GM21576 (cell line): ENCODE measurements around the gene CRYGN.

ENCODE experiments used
- ATAC-seq: cut with Tn5 transposase; IDR thresholded peaks from one replicate; pipeline ENCODE4 v1.9.1; 2021; ENCODE audit warnings: mild to moderate bottlenecking, moderate library complexity; ENCODE audit not compliant: unreplicated experiment

Gene CRYGN

GRCh38 chr7:151393031-151393977 lies 46.6 kb downstream of the CRYGN start:
- no peak for ATAC-seq

GRCh38 chr7:151392426-151392825 lies 47.5 kb downstream of the CRYGN start:
- ATAC-seq = no peak

GRCh38 chr7:151392002-151392401 lies 47.9 kb downstream of the CRYGN start:
- ATAC-seq = no peak

GRCh38 chr7:151391358-151391730 lies 48.6 kb downstream of the CRYGN start:
- no peak for ATAC-seq

- no peak for ATAC-seq
Observed at GRCh38 chr7:151390598-151391357, 49.2 kb downstream of the CRYGN start.

- ATAC-seq = no peak
Observed at GRCh38 chr7:151389768-151390597, 50.0 kb downstream of the CRYGN start.

- ATAC-seq = no peak
Observed at GRCh38 chr7:151389096-151389767, 50.7 kb downstream of the CRYGN start.

GRCh38 chr7:151388430-151388829 lies 51.5 kb downstream of the CRYGN start:
- ATAC-seq = no peak

GRCh38 chr7:151388007-151388297 lies 52.0 kb downstream of the CRYGN start:
- ATAC-seq = no peak

- no peak for ATAC-seq
Observed at GRCh38 chr7:151387161-151388006, 52.6 kb downstream of the CRYGN start.

GRCh38 chr7:151386301-151387160 lies 53.4 kb downstream of the CRYGN start:
- no peak for ATAC-seq

- no peak for ATAC-seq
Observed at GRCh38 chr7:151385626-151386300, 54.2 kb downstream of the CRYGN start.

- no peak for ATAC-seq
Observed at GRCh38 chr7:151384776-151385625, 54.9 kb downstream of the CRYGN start.

GRCh38 chr7:151384352-151384697 lies 55.6 kb downstream of the CRYGN start:
- ATAC-seq = no peak

- ATAC-seq = no peak
Observed at GRCh38 chr7:151383638-151384351, 56.1 kb downstream of the CRYGN start.

GRCh38 chr7:151382079-151382885 lies 57.7 kb downstream of the CRYGN start:
- ATAC-seq = no peak
